A549 (cell line): ENCODE data around the gene POLH. TPM values are rescaled to one million over a fixed set of nuclear protein-coding genes. Genes with fewer than 3 reads are reported as not detected.

ENCODE experiments used
- ATAC-seq, 2 experiments: fragments of 200-7000 bp in 1 of 2; fragments of >200 bp in 1 of 2; cut with Nextera tagmentation in 1 of 2; cut with Tn5 transposase in 1 of 2; 3 replicates each; pipeline versions ENCODE4 v1.8.0 to v1.9.1; 2018 to 2020; ENCODE audit warnings: mild to moderate bottlenecking in 1 of 2, moderate library complexity in 1 of 2
- CTCF ChIA-PET: fragments of 300-600 bp; sonication (Branson Sonifier 250); formaldehyde crosslinking; extraction: SDS; loops from one replicate; lab custom pipeline; 2021; ENCODE audit warnings: antibody characterized with exemption, inconsistent platforms; lab: Yijun Ruan, JAX
- POLR2A ChIA-PET: fragments of 350-600 bp; formaldehyde crosslinking; extraction: SDS; loops from one replicate; lab custom pipeline; 2021; ENCODE audit warnings: antibody characterized with exemption, inconsistent platforms; lab: Yijun Ruan, JAX
- DNase-seq, 2 experiments: peaks; one replicate each; pipeline versions ENCODE4 v3.0.0 to v3.0.0-alpha.2; 2011 to 2016; ENCODE audit warnings: low read depth in 1 of 2, low spot score in 1 of 2
- FAIRE-seq: peaks from 2 replicates; lab custom pipeline; 2011; peaks lifted over from hg19 to GRCh38; lab: Jason Lieb, UNC
- H3K27ac ChIP-seq, 2 experiments: fragments of >200 bp; sonication (Bioruptor Twin); formaldehyde crosslinking; 3 replicates each; pipeline ENCODE4 v1.5.1; 2016 to 2017
- H3K4me1 ChIP-seq: fragments of >200 bp; sonication (Bioruptor Twin); formaldehyde crosslinking; 3 replicates; pipeline ENCODE4 v1.6.1; 2016
- H3K4me2 ChIP-seq: fragments of >200 bp; sonication (Bioruptor Twin); formaldehyde crosslinking; 3 replicates; pipeline ENCODE4 v1.6.1; 2016
- H3K4me3 ChIP-seq: fragments of >200 bp; sonication (Bioruptor Twin); formaldehyde crosslinking; 3 replicates; pipeline ENCODE4 v1.5.1; 2016
- H3K9me3 ChIP-seq: fragments of >200 bp; sonication (Bioruptor Twin); formaldehyde crosslinking; 3 replicates; pipeline ENCODE4 v1.6.1; 2016
- BHLHE40 ChIP-seq: IDR thresholded peaks from 2 replicates; pipeline ENCODE4 v1.6.1; 2012; ENCODE audit warnings: low read depth, low read length, inconsistent platforms
- CBX2 ChIP-seq: fragments of 200-600 bp; sonication (generic); IDR thresholded peaks from 2 replicates; pipeline ENCODE4 v1.6.1; 2016; ENCODE audit warnings: low read depth, mild to moderate bottlenecking, borderline replicate concordance
- FOXS1 ChIP-seq: fragments of 250-450 bp; sonication (Bioruptor Pico); IDR thresholded peaks from 2 replicates; pipeline ENCODE4 v1.5.0; 2020; ENCODE audit warnings: mild to moderate bottlenecking, moderate library complexity
- HDAC2 ChIP-seq: fragments of 200-600 bp; sonication (generic); IDR thresholded peaks from 2 replicates; pipeline ENCODE4 v1.6.1; 2016
- HES2 ChIP-seq: fragments of >200 bp; sonication (Bioruptor Twin); formaldehyde crosslinking; IDR thresholded peaks from 2 replicates; pipeline ENCODE4 v1.6.1; 2016
- HEYL ChIP-seq: fragments of 250-450 bp; sonication (Bioruptor Pico); IDR thresholded peaks from 2 replicates; pipeline ENCODE4 v1.8.0; 2021; ENCODE audit warnings: mild to moderate bottlenecking, moderate library complexity
- JUNB ChIP-seq: fragments of >200 bp; sonication (Bioruptor Twin); formaldehyde crosslinking; IDR thresholded peaks from 2 replicates; pipeline ENCODE4 v1.6.1; 2016
- MAX ChIP-seq: IDR thresholded peaks from 2 replicates; pipeline ENCODE4 v1.6.1; 2012
- MAZ ChIP-seq: fragments of 150-350 bp; IDR thresholded peaks from 2 replicates; pipeline ENCODE4 v1.6.1; 2014; ENCODE audit warnings: antibody characterized with exemption, low read depth, low read length, borderline replicate concordance
- NFE2L2 ChIP-seq: fragments of 150-350 bp; conservative IDR thresholded peaks from 2 replicates; pipeline ENCODE4 v1.6.1; 2014; ENCODE audit warnings: low read length
- NPAS2 ChIP-seq: fragments of 250-450 bp; sonication (Bioruptor Pico); IDR thresholded peaks from 2 replicates; pipeline ENCODE4 v1.8.0; 2022; ENCODE audit warnings: mild to moderate bottlenecking, moderate library complexity, borderline replicate concordance
- PBX3 ChIP-seq: IDR thresholded peaks from 2 replicates; pipeline ENCODE4 v1.6.1; 2012
- POLR2A ChIP-seq: IDR thresholded peaks from 2 replicates; pipeline ENCODE4 v1.6.1; 2012; ENCODE audit warnings: mild to moderate bottlenecking, low read length
- RARB ChIP-seq: fragments of 250-450 bp; sonication (Bioruptor Pico); IDR thresholded peaks from 2 replicates; pipeline ENCODE4 v1.8.0; 2021; ENCODE audit warnings: mild to moderate bottlenecking, moderate library complexity
- REST ChIP-seq: fragments of 200-600 bp; sonication (generic); IDR thresholded peaks from 2 replicates; pipeline ENCODE4 v1.6.1; 2016; ENCODE audit warnings: antibody characterized with exemption, mild to moderate bottlenecking, moderate library complexity
- RNF2 ChIP-seq: fragments of 200-600 bp; sonication (generic); IDR thresholded peaks from 2 replicates; pipeline ENCODE4 v1.6.1; 2016; ENCODE audit warnings: low read depth, mild to moderate bottlenecking, antibody characterized with exemption, moderate library complexity, borderline replicate concordance
- TFCP2L1 ChIP-seq: fragments of 250-450 bp; sonication (Bioruptor Pico); IDR thresholded peaks from 2 replicates; pipeline ENCODE4 v1.5.0; 2021; ENCODE audit warnings: mild to moderate bottlenecking
- ZFP36 ChIP-seq: fragments of 450-650 bp; IDR thresholded peaks from 2 replicates; pipeline ENCODE4 v1.6.1; 2014; ENCODE audit warnings: borderline replicate concordance; ENCODE audit not compliant: partially characterized antibody
- ZSCAN20 ChIP-seq: fragments of 250-450 bp; sonication (Bioruptor Pico); IDR thresholded peaks from 2 replicates; pipeline ENCODE4 v1.8.0; 2022; ENCODE audit warnings: mild to moderate bottlenecking, moderate library complexity
- WGBS: methylation state at CpG from one replicate; pipeline ENCODE4 v1.1.6; 2017; ENCODE audit errors: missing lambda C conversion rate; 5-methylcytosine and 5-hydroxymethylcytosine counted together
- polyA plus RNA-seq, 4 experiments: library from polyadenylated mRNA; depleted of rRNA in 3 of 4; stranded (reverse); fragments of >200 nt; fragmentation: RNase III in 1 of 4; extraction: RNeasy Plus Mini Kit Qiagen cat#74134 plus additional on column Dnase treatment in 1 of 4; gene quantifications; 2 replicates in 3 of 4; 3 replicates in 1 of 4; pipeline ENCODE4 v1.2.3, GENCODE V29; 2011 to 2017

Gene POLH
- polyA plus RNA-seq, 2 of the 4 experiments (the other 2 are of a cell fraction), result 7.0 to 14.4 TPM

- no peak for TF ChIP-seq POLR2A
- no peak for TF ChIP-seq HES2
- no peak for TF ChIP-seq MAX
- TF ChIP-seq RARB (CRISPR knock-in tag), result no peak
- no peak for TF ChIP-seq JUNB
- TF ChIP-seq PBX3, result no peak
- TF ChIP-seq ZFP36, result no peak
- no peak for TF ChIP-seq TFCP2L1 (CRISPR knock-in tag)
- H3K4me3 ChIP-seq, result no peak overlapping the region
- WGBS, result 68% methylated on average over 5 of the region's 5 CpGs
- FAIRE-seq (no peak), ATAC-seq (no peak), DNase-seq (no peak)
- H3K4me1 ChIP-seq, result peaks cover 14% of the 10 kb centered on the region; the same call in 2 of the 3 replicates
- no peak overlapping the region for H3K27ac ChIP-seq
- no peak overlapping the region for H3K4me2 ChIP-seq
- ChIA-PET POLR2A (no interaction called here), CTCF (interaction anchor here (0.7 kb wide), 1 partner anchor 25 kb away, joined by 4 read pairs; no protein-coding TSS in a partner anchor)
- H3K9me3 ChIP-seq, result no peaks in the 10 kb centered on the region
Measured at GRCh38 chr6:43582911-43583310, 6.9 kb downstream of the POLH start.

- TF ChIP-seq BHLHE40 (no peak), RNF2 (no peak), FOXS1 (CRISPR knock-in tag) (no peak), MAZ (no peak), HEYL (CRISPR knock-in tag) (no peak), CBX2 (no peak), ZSCAN20 (CRISPR knock-in tag) (no peak), MAX (no peak), NPAS2 (CRISPR knock-in tag) (no peak), HDAC2 (no peak), NFE2L2 (no peak), RARB (CRISPR knock-in tag) (no peak), REST (no peak), POLR2A (no peak)
- ATAC-seq (no peak), DNase-seq (no peak), FAIRE-seq (no peak)
- H3K4me2 ChIP-seq, result no peak overlapping the region
- ChIA-PET POLR2A (no interaction called here), CTCF (interaction anchor here (0.6 to 2.0 kb wide), 3 partner anchors 23 to 185 kb away, joined by 3 to 5 read pairs (median 3); partner anchors contain the start of gene VEGFA)
- H3K27ac ChIP-seq, result no peak overlapping the region
- H3K4me1 ChIP-seq, result no peaks in the 10 kb centered on the region
- WGBS, result 87% methylated on average over 7 of the region's 7 CpGs
- no peak overlapping the region for H3K4me3 ChIP-seq
- H3K9me3 ChIP-seq, result no peaks in the 10 kb centered on the region
Measured at GRCh38 chr6:43584892-43585570, 9.0 kb downstream of the POLH start.
